Measurements from ENCODE around the gene ADCY4. TPM values are rescaled to one million over a fixed set of nuclear protein-coding genes. Genes with fewer than 3 reads are reported as not detected.

ADCY4 gene
- total RNA-seq, 1 donor from 2014 or later: 9.9 TPM

DNA sequence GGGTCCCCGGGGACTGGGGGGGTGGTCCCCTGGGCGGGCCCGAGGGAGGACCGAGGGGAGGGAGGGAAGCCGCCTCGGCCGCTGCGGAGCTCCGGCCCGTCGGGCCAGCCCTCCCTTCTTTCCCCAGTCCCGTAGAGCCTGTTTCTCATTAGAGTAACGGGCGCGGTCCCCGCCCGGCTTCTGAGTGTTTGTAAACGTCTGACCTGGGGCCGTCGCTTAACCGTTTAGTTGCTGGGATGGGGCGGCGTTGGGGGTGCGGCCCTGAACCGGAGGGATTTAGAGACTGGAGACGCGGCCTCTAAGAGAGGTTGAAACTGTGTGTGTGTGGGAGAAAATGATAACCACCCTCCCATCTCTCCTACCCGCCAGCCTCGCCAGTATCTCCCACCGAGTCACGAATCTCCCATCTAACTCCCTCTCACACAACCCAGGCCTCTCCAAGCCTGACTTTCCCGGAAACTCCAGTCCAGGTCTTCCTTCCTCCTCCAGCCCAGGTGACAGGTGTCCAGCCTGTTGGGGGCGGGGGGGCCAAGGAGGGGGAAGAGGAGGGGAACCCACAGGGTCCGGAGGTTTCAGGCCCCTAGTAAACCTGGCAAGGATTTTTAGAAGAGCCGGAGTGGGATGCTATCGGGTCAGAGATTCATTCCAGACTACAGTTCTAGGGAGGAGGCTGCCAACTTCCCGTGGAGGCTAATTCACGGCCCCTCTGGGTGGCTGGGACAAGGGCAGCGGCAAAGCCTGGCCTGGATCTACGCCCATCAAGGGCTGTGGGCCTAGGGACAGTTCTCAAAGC lies 32.0 kb upstream of the ADCY4 start:
- H3K9me3 ChIP-seq (ENCODE audit: control insufficient read depth in 3 of 3, low read length in 3 of 3): no peaks in the 10 kb centered on the region
- H3K36me3 ChIP-seq (ENCODE audit: control insufficient read depth in 3 of 3, insufficient read depth in 3 of 3, low read length in 3 of 3): no peaks in the 10 kb centered on the region
- peaks cover 12 to 18% (median 17%) of the 10 kb centered on the region in 3 donors for H3K4me1 ChIP-seq (ENCODE audit: control insufficient read depth in 3 of 3, insufficient read depth in 3 of 3, low read length in 3 of 3)
- H3K9ac ChIP-seq (ENCODE audit: low read depth in 1 of 3, low read length in 3 of 3): peak overlapping the region; percentile 60 to 72 (median 72)
- peak overlapping the region; percentile 59 to 78 (median 67) for H3K4me3 ChIP-seq (ENCODE audit: low read length in 3 of 3)
- peaks cover 16 to 27% (median 27%) of the 10 kb centered on the region in 3 donors for H3K27me3 ChIP-seq (ENCODE audit: control insufficient read depth in 3 of 3, insufficient read depth in 3 of 3, low read length in 3 of 3)
- peak overlapping the region; percentile 88 for H3K27ac ChIP-seq (ENCODE audit: low read depth, low read length)

DNA sequence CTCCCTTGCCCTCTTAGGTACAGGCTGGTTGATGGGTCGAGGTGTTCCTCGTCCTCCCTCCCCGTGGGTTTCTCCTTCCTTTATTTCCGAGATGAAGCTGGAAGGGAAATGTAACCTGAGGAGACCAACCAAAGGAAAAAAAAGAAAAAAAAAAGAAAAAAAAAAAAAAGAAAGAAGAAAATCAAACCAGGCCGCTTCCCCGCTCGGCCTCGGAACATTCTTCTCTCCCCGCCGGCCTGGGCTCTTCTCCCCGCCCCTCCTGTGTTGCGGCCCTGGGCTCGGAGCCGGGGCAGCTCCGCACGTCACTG lies 31.5 kb upstream of the ADCY4 start:
- H3K9ac ChIP-seq (ENCODE audit: low read depth in 1 of 3, low read length in 3 of 3): peak overlapping the region; percentile 51 to 54 (median 53)
- no peaks in the 10 kb centered on the region for H3K9me3 ChIP-seq (ENCODE audit: control insufficient read depth in 3 of 3, low read length in 3 of 3)
- H3K4me3 ChIP-seq (ENCODE audit: low read length in 3 of 3): peak overlapping the region in 2 of 3 donors; percentile 51 to 65
- H3K27ac ChIP-seq (ENCODE audit: low read depth, low read length): peak overlapping the region; percentile 88
- H3K4me1 ChIP-seq (ENCODE audit: control insufficient read depth in 3 of 3, insufficient read depth in 3 of 3, low read length in 3 of 3): peaks cover 12 to 17% (median 16%) of the 10 kb centered on the region in 3 donors
- no peaks in the 10 kb centered on the region for H3K36me3 ChIP-seq (ENCODE audit: control insufficient read depth in 3 of 3, insufficient read depth in 3 of 3, low read length in 3 of 3)
- H3K27me3 ChIP-seq (ENCODE audit: control insufficient read depth in 3 of 3, insufficient read depth in 3 of 3, low read length in 3 of 3): peaks cover 16 to 31% (median 27%) of the 10 kb centered on the region in 3 donors

DNA sequence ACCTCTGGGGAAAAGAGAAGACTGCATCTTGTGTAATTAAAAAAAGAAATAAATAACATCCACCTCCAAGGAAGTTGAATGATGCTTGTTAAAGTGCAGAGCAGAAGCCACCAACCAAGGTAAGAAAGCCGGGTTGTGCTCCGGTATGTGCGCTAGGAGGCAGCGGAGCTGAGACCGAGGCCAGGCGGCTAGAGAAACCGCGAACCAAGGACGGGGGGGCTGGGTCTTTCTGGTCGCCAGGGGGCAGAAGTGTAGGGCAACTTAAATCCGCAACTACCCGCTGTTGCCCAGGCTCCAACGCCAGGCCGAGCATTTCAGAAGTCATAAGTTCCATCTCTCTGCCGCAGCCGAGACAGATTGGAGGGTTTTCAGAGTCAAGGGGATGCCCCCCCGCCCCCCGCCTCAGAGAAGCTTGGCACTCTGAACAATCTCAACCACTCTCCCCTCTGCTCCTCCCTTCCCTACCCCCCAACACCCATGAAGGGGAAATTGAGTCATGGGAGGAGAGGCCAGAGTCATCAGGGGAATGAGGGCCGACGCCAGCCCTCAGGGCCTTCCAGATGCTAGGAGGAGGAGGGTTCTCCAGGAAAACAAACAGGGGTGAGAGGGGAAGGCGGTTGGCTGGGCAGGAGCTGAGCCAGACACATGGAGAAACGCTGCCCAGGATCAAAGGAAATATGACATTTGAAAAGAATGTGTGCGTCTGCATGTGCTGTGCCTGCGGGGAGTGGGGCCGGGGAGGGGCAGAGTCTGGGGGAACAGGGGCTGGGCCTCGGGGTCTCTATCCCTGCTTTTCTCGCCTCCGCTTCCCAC lies 30.9 kb upstream of the ADCY4 start:
- Histone ChIP-seq H3K9ac (ENCODE audit: low read depth in 1 of 3, low read length in 3 of 3) (peak overlapping the region; percentile 12 to 54 (median 51)), H3K27me3 (ENCODE audit: control insufficient read depth in 3 of 3, insufficient read depth in 3 of 3, low read length in 3 of 3) (peaks cover 16 to 31% (median 27%) of the 10 kb centered on the region in 3 donors)

DNA sequence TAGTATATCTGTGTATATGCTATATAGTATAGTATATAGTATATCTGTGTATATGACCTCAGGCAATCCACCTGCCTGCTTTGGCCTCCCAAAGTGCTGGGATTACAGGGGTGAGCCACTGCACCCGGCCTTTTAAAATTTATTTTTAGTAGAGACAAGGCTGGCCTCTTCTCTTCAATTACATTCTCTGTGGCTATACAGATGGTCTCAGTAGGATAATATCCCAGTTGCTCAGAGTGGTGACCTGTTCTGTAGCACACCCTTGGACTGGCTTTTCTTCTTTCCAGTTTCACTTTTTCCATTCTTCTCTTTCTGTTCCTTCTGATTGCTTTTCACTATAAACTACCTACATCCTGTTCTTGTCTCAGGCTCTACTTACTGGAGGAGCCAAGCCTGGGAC lies 30.0 kb upstream of the ADCY4 start:
- no peaks in the 10 kb centered on the region for H3K36me3 ChIP-seq (ENCODE audit: control insufficient read depth in 3 of 3, insufficient read depth in 3 of 3, low read length in 3 of 3)
- no peak overlapping the region for H3K9ac ChIP-seq (ENCODE audit: low read depth in 1 of 3, low read length in 3 of 3)
- no peaks in the 10 kb centered on the region for H3K9me3 ChIP-seq (ENCODE audit: control insufficient read depth in 3 of 3, low read length in 3 of 3)
- H3K4me3 ChIP-seq (ENCODE audit: low read length in 3 of 3): no peak overlapping the region
- H3K27me3 ChIP-seq (ENCODE audit: control insufficient read depth in 3 of 3, insufficient read depth in 3 of 3, low read length in 3 of 3): peaks cover 16 to 31% (median 27%) of the 10 kb centered on the region in 3 donors
- H3K27ac ChIP-seq (ENCODE audit: low read depth, low read length): peak overlapping the region; percentile 88
- peaks cover 12 to 17% (median 16%) of the 10 kb centered on the region in 3 donors for H3K4me1 ChIP-seq (ENCODE audit: control insufficient read depth in 3 of 3, insufficient read depth in 3 of 3, low read length in 3 of 3)

More for the DNA sequence above, 30.9 kb upstream of the ADCY4 start:
- no peaks in the 10 kb centered on the region for H3K9me3 ChIP-seq (ENCODE audit: control insufficient read depth in 3 of 3, low read length in 3 of 3)
- peaks cover 12 to 17% (median 16%) of the 10 kb centered on the region in 3 donors for H3K4me1 ChIP-seq (ENCODE audit: control insufficient read depth in 3 of 3, insufficient read depth in 3 of 3, low read length in 3 of 3)
- H3K36me3 ChIP-seq (ENCODE audit: control insufficient read depth in 3 of 3, insufficient read depth in 3 of 3, low read length in 3 of 3): no peaks in the 10 kb centered on the region
- H3K4me3 ChIP-seq (ENCODE audit: low read length in 3 of 3): peak overlapping the region; percentile 17 to 65 (median 51)
- H3K27ac ChIP-seq (ENCODE audit: low read depth, low read length): peak overlapping the region; percentile 88

DNA sequence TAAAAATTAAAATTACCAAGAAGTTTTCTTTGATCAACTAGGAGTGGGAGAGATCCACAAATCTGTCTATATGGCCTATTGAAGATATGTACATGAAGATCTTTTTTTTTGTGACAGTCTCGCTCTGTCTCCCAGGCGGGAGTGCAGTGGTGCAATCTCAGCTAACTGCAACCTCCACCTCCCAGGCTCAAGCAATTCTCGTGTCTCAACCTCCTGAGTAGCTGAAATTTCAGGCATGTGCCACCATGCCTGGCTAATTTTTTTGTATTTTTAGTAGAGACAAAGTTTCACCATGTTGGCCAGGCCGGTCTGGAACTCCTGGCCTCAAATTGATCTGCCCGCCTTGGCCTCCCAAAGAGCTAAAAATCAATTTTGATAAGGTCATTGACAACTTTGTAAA lies 28.5 kb upstream of the ADCY4 start:
- no peak overlapping the region for H3K9ac ChIP-seq (ENCODE audit: low read depth in 1 of 3, low read length in 3 of 3)
- H3K27ac ChIP-seq (ENCODE audit: low read depth, low read length): no peak overlapping the region
- no peaks in the 10 kb centered on the region for H3K9me3 ChIP-seq (ENCODE audit: control insufficient read depth in 3 of 3, low read length in 3 of 3)
- no peak overlapping the region for H3K4me3 ChIP-seq (ENCODE audit: low read length in 3 of 3)
- H3K36me3 ChIP-seq (ENCODE audit: control insufficient read depth in 3 of 3, insufficient read depth in 3 of 3, low read length in 3 of 3): no peaks in the 10 kb centered on the region
- H3K27me3 ChIP-seq (ENCODE audit: control insufficient read depth in 3 of 3, insufficient read depth in 3 of 3, low read length in 3 of 3): peaks cover 10 to 27% (median 21%) of the 10 kb centered on the region in 3 donors
- peaks cover 12 to 17% (median 16%) of the 10 kb centered on the region in 3 donors for H3K4me1 ChIP-seq (ENCODE audit: control insufficient read depth in 3 of 3, insufficient read depth in 3 of 3, low read length in 3 of 3)

DNA sequence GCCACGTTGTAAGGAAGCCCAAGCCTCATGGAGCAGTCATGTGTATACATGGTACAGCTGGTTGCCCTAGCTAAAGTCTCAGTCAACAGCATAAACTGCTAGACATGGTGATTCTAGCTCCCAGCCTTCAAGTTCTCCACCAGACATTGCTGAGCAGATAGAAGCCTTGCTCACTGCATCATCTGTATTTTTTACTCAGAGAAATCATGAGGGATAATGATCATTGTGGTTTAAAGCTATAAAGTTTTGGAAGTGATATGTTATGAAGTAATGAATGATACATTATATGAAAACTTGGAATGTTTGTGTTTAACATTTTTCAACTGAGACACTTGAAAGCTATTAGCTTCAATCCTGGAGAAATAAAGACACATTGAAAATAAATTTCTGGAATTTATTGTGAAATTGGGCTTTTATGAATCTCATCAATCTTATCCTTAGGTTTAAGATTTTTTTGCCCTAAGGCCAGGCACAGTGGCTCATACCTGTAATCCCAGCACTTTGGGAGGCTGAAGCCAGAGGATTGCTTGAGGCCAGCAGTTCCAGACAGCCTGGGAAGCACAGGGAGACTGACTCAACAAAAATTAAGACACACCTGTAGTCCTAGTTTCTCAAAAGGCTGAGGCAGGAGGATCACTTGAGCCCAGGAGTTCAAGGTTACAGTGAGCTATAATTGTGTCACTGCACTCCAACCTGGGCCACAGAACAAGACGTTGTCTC lies 27.5 kb upstream of the ADCY4 start:
- Histone ChIP-seq H3K9me3 (ENCODE audit: control insufficient read depth in 3 of 3, low read length in 3 of 3) (no peaks in the 10 kb centered on the region), H3K27ac (ENCODE audit: low read depth, low read length) (no peak overlapping the region), H3K27me3 (ENCODE audit: control insufficient read depth in 3 of 3, insufficient read depth in 3 of 3, low read length in 3 of 3) (peaks cover 7 to 24% (median 18%) of the 10 kb centered on the region in 3 donors), H3K4me3 (ENCODE audit: low read length in 3 of 3) (no peak overlapping the region), H3K36me3 (ENCODE audit: control insufficient read depth in 3 of 3, insufficient read depth in 3 of 3, low read length in 3 of 3) (no peaks in the 10 kb centered on the region), H3K4me1 (ENCODE audit: control insufficient read depth in 3 of 3, insufficient read depth in 3 of 3, low read length in 3 of 3) (peaks cover 9 to 14% (median 13%) of the 10 kb centered on the region in 3 donors), H3K9ac (ENCODE audit: low read depth in 1 of 3, low read length in 3 of 3) (no peak overlapping the region)

DNA sequence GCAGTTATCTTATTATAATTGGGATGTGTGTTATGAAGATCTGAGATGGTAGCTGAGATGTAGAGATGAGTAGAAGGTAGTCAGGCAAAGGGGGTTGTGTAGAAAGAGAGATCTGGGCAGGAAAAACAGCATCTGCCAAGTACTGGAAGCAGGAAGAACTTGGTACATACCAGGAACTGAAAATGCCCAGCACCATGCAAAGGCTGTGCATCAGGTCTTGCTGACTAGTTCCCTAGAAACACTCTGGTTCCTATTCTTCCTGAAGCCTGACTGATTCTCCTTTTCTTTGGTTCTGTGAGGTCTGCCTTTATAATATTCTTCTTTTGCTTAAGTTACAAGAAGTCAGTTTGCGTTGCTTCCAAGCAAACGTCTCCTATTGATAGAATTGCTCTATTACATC lies 26.5 kb upstream of the ADCY4 start:
- Histone ChIP-seq H3K27ac (ENCODE audit: low read depth, low read length) (no peak overlapping the region), H3K36me3 (ENCODE audit: control insufficient read depth in 3 of 3, insufficient read depth in 3 of 3, low read length in 3 of 3) (no peaks in the 10 kb centered on the region), H3K4me3 (ENCODE audit: low read length in 3 of 3) (no peak overlapping the region), H3K9me3 (ENCODE audit: control insufficient read depth in 3 of 3, low read length in 3 of 3) (no peaks in the 10 kb centered on the region), H3K27me3 (ENCODE audit: control insufficient read depth in 3 of 3, insufficient read depth in 3 of 3, low read length in 3 of 3) (peaks cover 4 to 17% (median 11%) of the 10 kb centered on the region in 3 donors), H3K9ac (ENCODE audit: low read depth in 1 of 3, low read length in 3 of 3) (no peak overlapping the region), H3K4me1 (ENCODE audit: control insufficient read depth in 3 of 3, insufficient read depth in 3 of 3, low read length in 3 of 3) (peaks cover 7 to 10% (median 10%) of the 10 kb centered on the region in 3 donors)

DNA sequence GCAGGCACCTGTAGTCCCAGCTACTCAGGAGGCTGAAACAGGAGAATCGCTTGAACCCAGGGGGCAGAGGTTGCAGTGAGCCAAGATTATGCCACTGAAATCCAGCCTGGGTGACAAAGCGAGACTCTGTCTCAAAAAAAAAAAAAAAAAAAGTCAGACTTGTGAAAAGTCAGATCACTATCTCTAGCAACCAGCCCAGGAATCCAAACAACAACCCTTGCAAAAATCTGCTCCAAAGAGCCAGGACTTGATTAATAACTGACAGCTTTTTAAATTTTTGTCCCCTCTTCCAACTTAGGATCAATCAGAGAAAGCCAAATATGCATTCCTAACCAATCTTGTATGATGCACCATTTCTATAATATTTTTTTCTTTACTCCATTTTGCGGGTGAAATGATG lies 25.4 kb upstream of the ADCY4 start:
- H3K27me3 ChIP-seq (ENCODE audit: control insufficient read depth in 3 of 3, insufficient read depth in 3 of 3, low read length in 3 of 3): peaks cover 0 to 11% (median 2%) of the 10 kb centered on the region in 3 donors
- no peak overlapping the region for H3K9ac ChIP-seq (ENCODE audit: low read depth in 1 of 3, low read length in 3 of 3)
- no peaks in the 10 kb centered on the region for H3K9me3 ChIP-seq (ENCODE audit: control insufficient read depth in 3 of 3, low read length in 3 of 3)
- peaks cover 0 to 4% (median 3%) of the 10 kb centered on the region in 3 donors for H3K4me1 ChIP-seq (ENCODE audit: control insufficient read depth in 3 of 3, insufficient read depth in 3 of 3, low read length in 3 of 3)
- no peaks in the 10 kb centered on the region for H3K36me3 ChIP-seq (ENCODE audit: control insufficient read depth in 3 of 3, insufficient read depth in 3 of 3, low read length in 3 of 3)
- H3K27ac ChIP-seq (ENCODE audit: low read depth, low read length): no peak overlapping the region
- no peak overlapping the region for H3K4me3 ChIP-seq (ENCODE audit: low read length in 3 of 3)

DNA sequence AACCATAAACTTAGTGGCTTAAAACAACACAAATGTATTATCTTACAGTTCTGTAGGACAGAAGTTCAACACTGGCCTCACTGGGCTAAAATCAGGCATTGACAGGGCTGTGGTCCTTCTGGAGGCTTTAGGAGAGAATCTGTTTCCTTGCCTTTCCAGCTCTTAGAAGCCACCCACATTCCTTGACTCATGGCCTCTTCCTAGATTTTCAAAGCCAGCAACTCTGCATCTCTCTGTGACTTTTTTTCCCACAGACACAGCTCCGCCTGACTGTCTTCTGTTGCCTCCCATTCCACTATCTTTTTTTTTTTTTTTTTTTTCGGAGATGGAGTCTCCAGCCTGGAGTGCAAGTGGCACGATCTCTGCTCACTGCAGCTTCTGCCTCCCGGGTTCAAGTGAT lies 21.3 kb upstream of the ADCY4 start:
- H3K27me3 ChIP-seq (ENCODE audit: control insufficient read depth in 3 of 3, insufficient read depth in 3 of 3, low read length in 3 of 3): peaks cover 4 to 17% (median 7%) of the 10 kb centered on the region in 3 donors
- H3K27ac ChIP-seq (ENCODE audit: low read depth, low read length): no peak overlapping the region
- no peaks in the 10 kb centered on the region for H3K9me3 ChIP-seq (ENCODE audit: control insufficient read depth in 3 of 3, low read length in 3 of 3)
- H3K9ac ChIP-seq (ENCODE audit: low read depth in 1 of 3, low read length in 3 of 3): no peak overlapping the region
- H3K4me3 ChIP-seq (ENCODE audit: low read length in 3 of 3): no peak overlapping the region
- H3K4me1 ChIP-seq (ENCODE audit: control insufficient read depth in 3 of 3, insufficient read depth in 3 of 3, low read length in 3 of 3): no peaks in the 10 kb centered on the region
- H3K36me3 ChIP-seq (ENCODE audit: control insufficient read depth in 3 of 3, insufficient read depth in 3 of 3, low read length in 3 of 3): no peaks in the 10 kb centered on the region
